AG10803 (cell line): ENCODE measurements around the gene VAV2.

Experiments
- DNase-seq: peaks from one replicate; pipeline ENCODE4 v3.0.0; 2010; ENCODE audit warnings: low read depth
- H3K4me3 ChIP-seq: 2 replicates; pipeline ENCODE4 v1.5.1; 2011; ENCODE audit warnings: mild to moderate bottlenecking, low read length, control low read depth
- CTCF ChIP-seq: conservative IDR thresholded peaks from 2 replicates; pipeline ENCODE4 v1.5.1; 2011; ENCODE audit warnings: mild to moderate bottlenecking, low read length, control low read depth, inconsistent platforms

The VAV2 gene

GRCh38 chr9:134002796-134003195 lies 10.7 kb upstream of the VAV2 start:
- TF ChIP-seq CTCF = no peak

DNA sequence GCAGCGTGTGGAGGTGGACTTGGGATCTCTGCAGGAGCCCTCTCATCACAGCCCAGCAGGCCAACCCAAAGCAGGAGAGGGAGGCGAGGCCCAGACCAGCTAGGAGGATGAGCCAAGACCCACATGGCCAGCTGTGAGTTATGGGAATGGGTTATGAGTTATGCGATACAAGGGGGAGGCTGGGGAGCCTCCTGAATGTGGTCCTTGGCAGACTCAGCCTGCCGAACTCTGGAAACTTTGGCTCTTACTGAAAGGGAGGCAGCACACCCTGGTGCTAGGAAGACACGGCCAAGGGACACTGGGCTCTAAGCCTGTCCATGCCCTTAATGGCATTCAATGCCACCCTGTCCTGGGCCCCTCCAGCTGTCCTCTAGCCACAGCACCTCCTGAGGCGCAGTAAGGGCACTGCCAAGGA lies 7.7 kb upstream of the VAV2 start:
- peak; percentile 4; the same call in 1 of the 2 replicates for TF ChIP-seq CTCF
- no peak overlapping the region for H3K4me3 ChIP-seq
- DNase-seq = peak; percentile 51

More at GRCh38 chr9:134002796-134003195, 10.7 kb upstream of the VAV2 start:
- no peak for DNase-seq
- no peak overlapping the region for H3K4me3 ChIP-seq

- no peak overlapping the region for H3K4me3 ChIP-seq
- peak; percentile 83 for DNase-seq
- no peak for TF ChIP-seq CTCF
These were observed 6.9 kb upstream of the VAV2 start for GRCh38 chr9:133998915-133999595.

GRCh38 chr9:133997584-133997983 lies 5.5 kb upstream of the VAV2 start:
- TF ChIP-seq CTCF = no peak
- H3K4me3 ChIP-seq = no peak overlapping the region
- no peak for DNase-seq

DNA sequence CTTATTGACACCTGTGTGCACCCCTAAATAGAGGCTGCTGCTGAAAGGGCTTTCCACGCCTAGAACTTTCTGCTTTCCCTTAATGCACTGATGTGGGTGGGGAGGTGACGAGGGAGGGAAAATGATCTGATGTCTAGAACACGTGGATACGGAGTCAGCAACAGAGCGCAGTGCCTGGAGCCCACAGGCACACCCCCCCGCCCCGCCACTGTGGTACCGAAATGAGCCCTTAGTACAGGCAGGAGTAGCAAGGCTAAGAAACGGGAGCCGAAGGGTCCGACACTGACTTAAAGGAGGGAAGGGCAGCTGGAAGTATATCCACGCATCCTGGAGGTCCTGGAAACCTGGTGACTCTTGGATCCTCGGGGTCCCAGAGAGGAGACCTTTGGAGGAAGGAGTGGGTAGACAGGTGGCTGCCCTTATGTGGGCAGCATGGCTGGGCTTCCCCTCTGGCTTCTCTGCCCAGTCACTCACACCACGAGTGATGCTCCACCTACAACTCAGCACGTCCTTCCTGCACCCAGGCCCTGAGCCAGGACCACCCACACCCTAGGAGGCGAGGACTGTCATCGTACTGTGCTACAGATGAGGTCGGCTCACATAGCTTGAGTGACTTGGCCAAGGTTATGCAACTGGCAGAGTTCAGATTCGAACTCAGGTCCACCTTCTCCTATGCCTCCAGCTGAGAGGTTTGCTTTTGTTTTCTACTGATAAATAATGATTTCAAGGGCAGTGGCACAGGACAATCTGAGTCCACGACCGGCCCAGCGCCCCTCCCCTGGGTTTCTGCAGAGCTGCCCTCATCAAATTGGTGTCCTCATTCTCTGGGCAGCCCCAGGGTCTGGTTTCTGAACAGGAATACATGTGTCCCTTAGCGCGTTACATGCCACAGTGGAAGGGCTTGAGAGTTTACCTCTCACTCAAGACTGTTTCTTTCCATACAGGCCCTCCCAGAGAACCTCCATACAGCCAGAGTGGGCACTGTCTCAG lies 4.7 kb upstream of the VAV2 start:
- peak; percentile 35 for DNase-seq
- no peak overlapping the region for H3K4me3 ChIP-seq
- TF ChIP-seq CTCF = no peak

DNA sequence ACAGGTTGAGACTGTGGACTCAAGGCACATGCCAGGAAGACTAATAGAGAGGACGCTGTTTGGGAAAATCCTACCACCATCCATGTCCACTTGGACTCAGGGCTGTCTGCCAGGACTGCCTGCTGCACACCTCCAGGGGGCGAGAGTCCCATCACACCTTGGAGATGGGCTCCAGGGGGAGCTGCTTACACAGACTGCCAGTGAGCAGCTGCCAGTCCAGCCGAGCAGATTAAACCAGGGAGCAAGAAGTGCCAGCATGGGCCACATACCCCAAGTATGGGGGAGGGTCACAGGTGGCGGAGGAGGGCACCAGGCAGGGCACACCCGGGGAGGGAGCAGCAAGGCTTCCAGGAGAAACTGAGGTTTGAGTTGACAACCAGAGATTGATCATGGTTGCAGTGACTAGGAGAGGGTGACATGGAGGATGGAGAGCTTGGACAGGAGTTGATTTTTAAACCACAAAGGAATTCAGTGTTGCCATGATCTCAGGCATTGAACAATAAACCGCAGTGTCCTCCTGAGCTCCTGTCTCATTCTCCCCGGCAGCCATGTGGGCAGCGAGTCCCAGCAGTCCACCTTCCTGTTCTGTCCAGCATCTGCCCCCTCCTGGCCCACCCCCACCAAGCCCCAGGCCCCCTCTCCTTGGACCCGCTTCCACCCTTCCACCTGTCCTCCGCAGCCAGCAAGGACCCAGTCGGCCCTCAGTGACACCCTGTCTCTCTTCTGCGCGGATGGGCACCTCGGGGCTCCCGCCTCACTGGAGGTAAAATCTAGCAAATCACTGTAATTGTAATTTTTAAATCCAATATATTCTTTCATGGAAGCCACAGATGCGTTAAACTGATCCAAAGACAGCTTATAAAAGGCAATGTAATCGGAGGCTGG lies 3.1 kb upstream of the VAV2 start:
- TF ChIP-seq CTCF = peak; percentile 39
- peak; percentile 54 for DNase-seq
- H3K4me3 ChIP-seq = no peak overlapping the region
